ENCODE results near the gene PHAX. TPM values are rescaled to one million over a fixed set of nuclear protein-coding genes. Genes with fewer than 3 reads are reported as not detected.
"Not testable (repeated sequence)": the region's sequence is repeated elsewhere in the genome, so short reads cannot be mapped to it uniquely, and the experiment has no call there.

PHAX gene
- total RNA-seq, 2 donors from 2014 or later: 30.3 to 34.8 TPM

DNA sequence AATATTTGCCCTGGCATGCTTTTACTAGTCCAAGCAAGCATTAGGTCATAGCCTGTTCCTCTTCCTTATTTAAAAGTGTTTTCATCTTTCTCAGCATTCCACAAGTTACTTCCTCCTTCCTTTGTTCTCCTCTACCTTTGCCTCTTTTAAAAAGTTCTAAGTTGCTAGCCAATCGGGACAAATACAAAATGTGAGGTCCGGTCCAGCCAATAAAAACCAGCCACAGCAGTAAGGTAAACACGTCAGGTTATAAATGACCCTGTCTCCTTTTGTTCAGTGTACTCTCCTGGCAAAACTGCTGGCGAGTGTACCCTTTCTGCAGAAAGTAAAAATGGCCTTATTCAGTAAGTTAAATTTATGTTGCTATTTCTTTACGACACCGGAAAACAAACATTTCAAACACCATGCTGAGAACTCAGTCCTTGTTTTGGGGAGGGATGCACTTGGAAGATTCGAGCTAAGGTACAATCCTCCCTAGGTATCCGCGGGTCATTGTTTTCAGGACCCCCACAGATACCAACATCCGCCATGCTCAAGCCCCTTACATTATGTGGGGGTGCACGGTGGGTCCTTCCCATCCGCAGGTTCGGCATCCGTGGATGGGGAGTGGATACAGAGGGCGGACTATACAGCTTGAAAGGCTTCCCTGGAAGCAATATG lies 646 bp upstream of the PHAX start:
- DNase-seq; ATAC-seq; intact Hi-C loops (cut with DNase I): not testable (repeated sequence)

DNA sequence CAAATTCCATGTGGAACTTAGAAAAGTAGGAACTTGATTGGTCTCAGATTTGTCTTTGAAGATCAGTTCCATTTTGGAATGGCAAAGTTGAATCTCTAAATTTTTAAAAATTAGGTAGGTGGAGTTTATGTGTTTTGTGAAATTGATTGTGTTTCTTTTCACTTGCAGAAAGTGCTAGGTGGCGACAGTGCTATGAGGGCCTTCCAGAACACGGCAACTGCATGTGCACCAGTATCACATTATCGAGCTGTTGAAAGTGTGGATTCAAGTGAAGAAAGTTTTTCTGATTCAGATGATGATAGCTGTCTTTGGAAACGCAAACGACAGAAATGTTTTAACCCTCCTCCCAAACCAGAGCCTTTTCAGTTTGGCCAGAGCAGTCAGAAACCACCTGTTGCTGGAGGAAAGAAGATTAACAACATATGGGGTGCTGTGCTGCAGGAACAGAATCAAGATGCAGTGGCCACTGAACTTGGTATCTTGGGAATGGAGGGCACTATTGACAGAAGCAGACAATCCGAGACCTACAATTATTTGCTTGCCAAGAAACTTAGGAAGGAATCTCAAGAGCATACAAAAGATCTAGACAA lies 2.8 kb downstream of the PHAX start:
- DNase-seq (no peak), ATAC-seq (no peak)
- intact Hi-C loops (cut with DNase I): no loop called here

GRCh38 chr5:126605525-126605924 lies 4.8 kb downstream of the PHAX start:
- no peak for DNase-seq
- intact Hi-C loops (cut with DNase I): no loop called here
- no peak for ATAC-seq

- no peak for ATAC-seq
- intact Hi-C loops (cut with DNase I): no loop called here
- DNase-seq: no peak
Observed at GRCh38 chr5:126610160-126610559, 9.4 kb downstream of the PHAX start.

- no peak for DNase-seq
- no peak for ATAC-seq
- intact Hi-C loops (cut with DNase I): no loop called here
Observed at GRCh38 chr5:126610616-126611015, 9.9 kb downstream of the PHAX start.

- no peak for ATAC-seq
- intact Hi-C loops (cut with DNase I): no loop called here
Observed at GRCh38 chr5:126613941-126614592, 13.3 kb downstream of the PHAX start.

DNA sequence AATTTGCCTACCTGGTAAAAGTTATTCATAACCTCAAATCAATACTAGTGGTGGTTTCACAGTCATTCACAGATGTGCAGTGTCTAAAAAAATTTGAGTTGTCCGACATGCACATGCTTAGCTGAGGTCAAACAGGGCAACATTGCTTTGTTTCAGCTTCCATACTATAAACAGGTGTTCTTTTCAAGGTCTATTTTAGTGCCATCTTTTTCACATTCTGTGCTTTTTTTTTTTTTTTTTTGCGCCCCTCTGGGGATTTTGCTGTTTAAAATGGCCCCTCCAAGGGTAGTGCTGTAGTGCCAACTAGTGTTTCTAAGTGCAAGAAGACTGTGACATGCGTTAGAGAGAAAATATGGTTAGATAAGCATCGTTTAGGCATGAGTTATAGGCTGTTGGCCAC lies 14.5 kb downstream of the PHAX start:
- DNase-seq (no peak), ATAC-seq (no peak)
- intact Hi-C loops (cut with DNase I): no loop called here

More at GRCh38 chr5:126613941-126614592, 13.3 kb downstream of the PHAX start:
- no peak for DNase-seq

- not testable (repeated sequence) for DNase-seq
Observed at GRCh38 chr5:126617603-126618002, 16.9 kb downstream of the PHAX start.

DNA sequence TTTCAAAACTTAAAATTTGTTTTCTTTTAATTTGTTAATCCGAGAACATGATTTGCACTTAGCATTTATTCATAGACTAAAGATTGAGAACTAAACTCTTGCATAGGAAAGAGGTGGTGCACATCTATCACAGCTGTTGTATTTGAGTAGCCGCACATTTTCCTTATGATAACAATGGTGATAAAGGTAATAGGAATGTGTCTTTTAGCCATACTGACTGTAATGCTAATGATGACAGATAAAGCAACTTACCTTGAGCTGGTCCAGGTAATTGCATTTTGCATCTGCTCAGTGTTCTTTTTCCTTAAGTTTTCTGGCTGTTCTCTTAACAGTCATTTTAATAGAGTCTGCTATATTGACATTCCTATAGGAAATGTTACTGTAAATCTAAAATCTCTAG lies 19.0 kb downstream of the PHAX start:
- intact Hi-C loops (cut with DNase I): no loop called here

More at GRCh38 chr5:126617603-126618002, 16.9 kb downstream of the PHAX start:
- intact Hi-C loops (cut with DNase I); ATAC-seq: not testable (repeated sequence)

GRCh38 chr5:126624534-126624933 lies 23.8 kb downstream of the PHAX start:
- no peak for DNase-seq
- intact Hi-C loops (cut with DNase I): no loop called here
- ATAC-seq: peak in 1 of 2 donors; percentile 49

More for the DNA sequence above, 19.0 kb downstream of the PHAX start:
- ATAC-seq: no peak
- no peak for DNase-seq

GRCh38 chr5:126628102-126628501 lies 27.4 kb downstream of the PHAX start:
- no peak for ATAC-seq
- DNase-seq: no peak
- intact Hi-C loops (cut with DNase I): no loop called here

- ATAC-seq (no peak), DNase-seq (no peak)
- intact Hi-C loops (cut with DNase I): no loop called here
Observed at GRCh38 chr5:126631920-126632319, 31.2 kb downstream of the PHAX start.

GRCh38 chr5:126633552-126633951 lies 32.8 kb downstream of the PHAX start:
- no peak for DNase-seq
- intact Hi-C loops (cut with DNase I): no loop called here
- no peak for ATAC-seq

GRCh38 chr5:126635585-126635984 lies 34.8 kb downstream of the PHAX start:
- DNase-seq (no peak), ATAC-seq (no peak)
- intact Hi-C loops (cut with DNase I): no loop called here

- intact Hi-C loops (cut with DNase I): no loop called here
- ATAC-seq: no peak
- DNase-seq: no peak
Observed at GRCh38 chr5:126636956-126637355, 36.2 kb downstream of the PHAX start.

GRCh38 chr5:126640866-126641265 lies 40.1 kb downstream of the PHAX start:
- ATAC-seq (no peak), DNase-seq (no peak)
- intact Hi-C loops (cut with DNase I): no loop called here

DNA sequence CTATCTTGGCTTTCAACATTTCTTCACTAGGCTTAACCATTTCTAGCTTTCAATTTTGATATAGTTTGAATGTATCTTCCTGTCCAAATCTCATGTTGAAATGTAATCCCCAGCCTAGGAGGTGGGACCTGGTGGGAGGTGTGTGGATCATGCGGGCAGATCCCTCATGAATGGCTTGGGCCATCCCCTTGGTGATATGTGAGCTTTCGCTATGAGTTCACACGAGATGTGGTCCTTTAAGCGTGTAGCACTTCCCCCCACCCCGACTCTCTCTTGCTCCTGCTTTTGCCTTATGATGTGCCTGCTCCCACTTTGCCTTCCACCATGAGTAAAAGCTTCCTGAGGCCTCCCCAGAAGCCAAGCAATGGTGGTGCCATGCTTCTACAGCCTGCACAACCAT lies 40.6 kb downstream of the PHAX start:
- intact Hi-C loops (cut with DNase I): no loop called here
- DNase-seq (no peak), ATAC-seq (no peak)

DNA sequence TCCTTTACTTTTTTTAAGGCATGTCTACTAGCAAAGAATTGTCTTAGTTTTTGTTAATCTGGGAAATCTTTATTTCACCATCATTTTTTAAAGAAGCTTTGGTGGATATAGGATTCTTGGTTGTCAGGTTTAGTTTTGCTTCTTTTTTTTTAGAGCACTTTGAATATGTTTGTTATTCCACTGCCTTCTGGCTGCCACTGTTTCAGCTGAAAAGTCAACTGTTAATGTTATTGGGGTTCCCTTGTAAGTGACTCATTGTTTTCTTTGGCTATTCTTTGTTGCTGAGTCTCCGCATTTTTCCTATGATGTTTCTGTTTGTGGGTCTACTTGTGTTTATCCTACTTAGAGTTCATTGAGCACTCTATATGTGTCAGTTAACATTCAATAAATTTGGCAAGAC lies 44.4 kb downstream of the PHAX start:
- ATAC-seq (no peak), DNase-seq (no peak)
- intact Hi-C loops (cut with DNase I): no loop called here

DNA sequence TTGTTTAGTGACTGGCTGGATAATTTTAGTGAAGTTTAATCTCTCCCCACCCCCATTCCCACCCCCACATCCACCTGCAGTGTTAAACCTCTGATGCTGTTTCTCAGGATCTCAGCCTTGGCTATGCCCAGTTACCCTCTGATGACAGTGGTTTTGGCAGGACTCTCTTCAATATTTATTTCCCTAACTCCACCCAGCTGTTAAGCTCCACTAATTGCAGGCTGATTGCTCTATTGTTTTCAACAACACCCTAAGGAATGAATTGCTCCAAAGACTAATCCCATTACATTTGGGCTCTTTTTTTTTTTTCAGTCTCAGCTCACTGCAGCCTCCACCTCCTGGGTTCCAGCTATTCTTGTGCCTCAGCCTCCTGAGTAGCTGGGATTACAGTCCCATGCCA lies 46.3 kb downstream of the PHAX start:
- no peak for DNase-seq
- no peak for ATAC-seq
- intact Hi-C loops (cut with DNase I): no loop called here

- intact Hi-C loops (cut with DNase I): no loop called here
- DNase-seq (no peak), ATAC-seq (no peak)
Observed at GRCh38 chr5:126648471-126648870, 47.7 kb downstream of the PHAX start.

GRCh38 chr5:126649057-126649456 lies 48.3 kb downstream of the PHAX start:
- ATAC-seq; DNase-seq; intact Hi-C loops (cut with DNase I): not testable (repeated sequence)
